ENCODE measurements around the gene TEAD4. TPM values are rescaled to one million over a fixed set of nuclear protein-coding genes. Genes with fewer than 3 reads are reported as not detected.

The TEAD4 gene
- total RNA-seq, 1 donor from 2014 or later, result 120 TPM

DNA sequence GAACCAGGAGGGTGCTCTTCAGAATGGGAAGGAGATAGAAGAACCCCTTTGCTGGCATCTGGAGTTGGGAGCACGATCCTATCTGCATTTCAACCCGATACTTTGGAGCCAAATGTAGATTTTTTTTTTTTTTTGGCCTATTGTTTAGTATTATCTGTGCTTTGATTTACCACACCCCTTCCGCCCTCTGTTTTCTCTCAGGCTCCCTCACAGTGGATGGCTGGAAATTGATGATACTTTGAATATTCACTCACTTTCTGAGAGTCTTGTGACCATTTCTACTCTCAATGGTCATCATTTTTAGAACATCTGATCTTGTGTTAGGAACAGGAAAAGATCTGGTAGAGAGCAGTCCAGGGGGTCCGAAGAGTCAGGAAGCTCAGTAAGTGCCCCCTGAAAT is 127.0 kb downstream of the TEAD4 start:
- Mint-ChIP-seq H3K27me3 (ENCODE audit: unreplicated experiment) (peaks cover 15% of the 10 kb centered on the region), H3K4me3 (ENCODE audit: unreplicated experiment) (peak overlapping the region; percentile 37), H3K4me1 (ENCODE audit: unreplicated experiment) (peaks cover 50% of the 10 kb centered on the region), H3K27ac (ENCODE audit: unreplicated experiment) (peak overlapping the region; percentile 49), H3K9me3 (ENCODE audit: unreplicated experiment) (no peaks in the 10 kb centered on the region), H3K36me3 (ENCODE audit: low read depth, unreplicated experiment) (peaks cover 45% of the 10 kb centered on the region)
- no peak for DNase-seq (ENCODE audit: low spot score)
- TF ChIP-seq, protein P1, sequence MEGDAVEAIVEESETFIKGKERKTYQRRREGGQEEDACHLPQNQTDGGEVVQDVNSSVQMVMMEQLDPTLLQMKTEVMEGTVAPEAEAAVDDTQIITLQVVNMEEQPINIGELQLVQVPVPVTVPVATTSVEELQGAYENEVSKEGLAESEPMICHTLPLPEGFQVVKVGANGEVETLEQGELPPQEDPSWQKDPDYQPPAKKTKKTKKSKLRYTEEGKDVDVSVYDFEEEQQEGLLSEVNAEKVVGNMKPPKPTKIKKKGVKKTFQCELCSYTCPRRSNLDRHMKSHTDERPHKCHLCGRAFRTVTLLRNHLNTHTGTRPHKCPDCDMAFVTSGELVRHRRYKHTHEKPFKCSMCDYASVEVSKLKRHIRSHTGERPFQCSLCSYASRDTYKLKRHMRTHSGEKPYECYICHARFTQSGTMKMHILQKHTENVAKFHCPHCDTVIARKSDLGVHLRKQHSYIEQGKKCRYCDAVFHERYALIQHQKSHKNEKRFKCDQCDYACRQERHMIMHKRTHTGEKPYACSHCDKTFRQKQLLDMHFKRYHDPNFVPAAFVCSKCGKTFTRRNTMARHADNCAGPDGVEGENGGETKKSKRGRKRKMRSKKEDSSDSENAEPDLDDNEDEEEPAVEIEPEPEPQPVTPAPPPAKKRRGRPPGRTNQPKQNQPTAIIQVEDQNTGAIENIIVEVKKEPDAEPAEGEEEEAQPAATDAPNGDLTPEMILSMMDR (IDR thresholded peaks at IDR 0.05; ENCODE audit: unreplicated experiment), result no peak

DNA sequence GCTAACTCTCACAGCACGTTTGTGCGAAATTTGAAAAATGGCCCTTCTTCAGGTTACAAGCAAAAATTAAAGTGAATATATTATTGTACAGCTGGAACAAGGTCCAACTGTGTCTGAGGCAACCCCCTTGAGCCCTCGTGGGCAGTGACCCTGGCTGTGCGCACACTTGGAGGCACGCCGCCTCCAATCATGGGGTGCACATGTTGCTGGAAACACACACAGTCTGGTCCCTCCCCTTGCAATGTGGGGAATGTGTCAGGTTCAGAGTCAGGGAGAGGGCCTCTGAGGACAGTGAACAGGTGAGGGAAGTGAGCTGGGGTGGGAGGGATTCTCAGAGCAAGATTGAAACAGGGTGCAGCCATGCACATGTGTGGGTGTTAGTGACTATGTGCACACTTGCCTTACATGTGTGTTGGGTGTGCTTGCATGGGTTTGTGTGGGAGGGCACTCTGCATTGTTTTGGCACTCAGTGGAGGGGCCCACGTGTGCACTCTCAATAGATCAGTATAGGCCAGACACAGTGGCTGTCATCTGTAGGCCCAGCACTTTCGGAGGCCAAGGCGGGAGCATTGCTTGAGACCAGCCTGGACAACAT is 127.6 kb downstream of the TEAD4 start:
- no peak overlapping the region for H3K27ac Mint-ChIP-seq (ENCODE audit: unreplicated experiment)
- H3K36me3 Mint-ChIP-seq (ENCODE audit: low read depth, unreplicated experiment), result peaks cover 43% of the 10 kb centered on the region
- no peak overlapping the region for H3K4me3 Mint-ChIP-seq (ENCODE audit: unreplicated experiment)
- H3K9me3 Mint-ChIP-seq (ENCODE audit: unreplicated experiment), result no peaks in the 10 kb centered on the region
- no peak for DNase-seq (ENCODE audit: low spot score)
- TF ChIP-seq, protein P1 (IDR thresholded peaks at IDR 0.05; ENCODE audit: unreplicated experiment), result no peak
- peaks cover 15% of the 10 kb centered on the region for H3K27me3 Mint-ChIP-seq (ENCODE audit: unreplicated experiment)
- peaks cover 45% of the 10 kb centered on the region for H3K4me1 Mint-ChIP-seq (ENCODE audit: unreplicated experiment)

DNA sequence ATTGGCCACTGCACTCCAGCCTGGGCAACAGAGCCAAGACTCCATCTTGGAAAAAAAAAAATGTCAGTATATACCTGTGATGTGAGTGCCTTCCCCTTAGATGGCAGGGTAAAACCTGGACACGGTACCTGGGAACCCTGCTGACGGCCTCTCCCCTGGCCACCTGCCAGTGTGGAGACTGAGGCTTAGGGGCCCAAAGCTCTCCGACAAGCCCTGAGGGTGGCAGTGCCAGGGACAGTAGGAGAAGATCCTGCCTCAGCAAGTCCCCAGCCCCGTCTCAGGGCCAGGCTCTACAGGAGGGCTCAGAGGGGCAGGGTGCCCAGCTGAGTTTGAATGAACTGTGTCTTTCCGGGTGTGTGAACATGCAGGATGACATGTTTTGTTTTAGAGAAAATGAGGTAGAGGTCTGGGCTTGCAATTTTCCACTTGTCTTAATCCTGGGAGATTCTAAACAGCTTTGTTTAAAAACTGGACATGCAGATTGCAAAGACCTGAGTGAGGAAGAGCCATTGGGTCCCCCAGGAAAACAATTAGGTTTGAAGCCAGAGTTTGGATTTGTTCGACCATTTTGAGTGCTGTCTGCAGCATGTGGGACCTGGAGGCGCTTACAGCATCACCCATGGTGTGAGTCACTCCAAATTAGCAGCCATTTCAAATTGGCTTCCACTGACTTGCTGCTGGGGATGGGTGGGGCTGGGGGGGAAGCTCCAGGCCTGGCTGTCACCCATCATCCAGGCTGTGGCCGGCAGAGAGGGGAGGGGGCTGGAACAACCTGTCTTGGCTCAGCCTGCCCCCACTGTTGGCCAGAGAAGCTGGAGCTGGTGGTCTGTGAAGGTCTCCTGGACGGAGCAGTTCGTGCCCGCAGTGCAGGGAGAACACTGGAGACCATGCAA is 128.8 kb downstream of the TEAD4 start:
- TF ChIP-seq, protein P1 (IDR thresholded peaks at IDR 0.05; ENCODE audit: unreplicated experiment), result no peak
- Mint-ChIP-seq H3K4me3 (ENCODE audit: unreplicated experiment) (no peak overlapping the region), H3K4me1 (ENCODE audit: unreplicated experiment) (peaks cover 34% of the 10 kb centered on the region), H3K9me3 (ENCODE audit: unreplicated experiment) (no peaks in the 10 kb centered on the region), H3K27me3 (ENCODE audit: unreplicated experiment) (peaks cover 9% of the 10 kb centered on the region), H3K27ac (ENCODE audit: unreplicated experiment) (peak overlapping the region; percentile 7), H3K36me3 (ENCODE audit: low read depth, unreplicated experiment) (peaks cover 42% of the 10 kb centered on the region)
- DNase-seq (ENCODE audit: low spot score), result no peak

DNA sequence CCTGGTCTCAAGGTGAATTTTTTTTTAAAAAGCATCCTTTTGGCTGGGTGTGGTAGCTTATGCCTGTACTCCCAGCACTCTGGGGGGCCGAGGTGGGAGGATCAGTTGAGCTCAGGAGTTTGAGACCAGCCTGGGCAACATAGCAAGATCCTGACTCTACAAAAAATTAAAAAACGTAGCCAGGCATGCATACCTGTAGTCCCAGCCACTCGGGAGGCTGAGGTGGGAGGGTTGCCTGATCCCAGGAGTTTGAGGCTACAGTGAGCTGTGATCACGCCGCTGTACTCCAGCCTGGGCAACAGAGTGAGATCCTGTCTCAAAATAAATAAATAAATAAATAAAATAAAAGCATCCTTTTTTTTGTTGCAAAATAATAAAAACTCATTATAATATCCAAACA is 130.4 kb downstream of the TEAD4 start:
- TF ChIP-seq, protein P1 (IDR thresholded peaks at IDR 0.05; ENCODE audit: unreplicated experiment), result no peak
- Mint-ChIP-seq H3K27me3 (ENCODE audit: unreplicated experiment) (peaks cover 9% of the 10 kb centered on the region), H3K4me1 (ENCODE audit: unreplicated experiment) (peaks cover 19% of the 10 kb centered on the region), H3K9me3 (ENCODE audit: unreplicated experiment) (no peaks in the 10 kb centered on the region), H3K4me3 (ENCODE audit: unreplicated experiment) (no peak overlapping the region), H3K36me3 (ENCODE audit: low read depth, unreplicated experiment) (peaks cover 40% of the 10 kb centered on the region), H3K27ac (ENCODE audit: unreplicated experiment) (no peak overlapping the region)
- DNase-seq (ENCODE audit: low spot score), result no peak

Other genes starting within 250 kb of the TEAD4 start
- gene FKBP4, start 164.4 kb upstream of the TEAD4 start, total RNA-seq (ENCODE audit: unreplicated experiment), result 39.6 TPM
- 16.3 TPM for gene ITFG2, start 146.7 kb upstream of the TEAD4 start, total RNA-seq (ENCODE audit: unreplicated experiment)
- gene NRIP2, start 124.4 kb upstream of the TEAD4 start, total RNA-seq (ENCODE audit: unreplicated experiment), result 0.13 TPM
- gene TEX52, start 102.4 kb upstream of the TEAD4 start, total RNA-seq (ENCODE audit: unreplicated experiment), result not detected
- 24.3 TPM for gene FOXM1, start 82.2 kb upstream of the TEAD4 start, total RNA-seq (ENCODE audit: unreplicated experiment)
- 27.7 TPM for gene RHNO1, start 82.2 kb upstream of the TEAD4 start, total RNA-seq (ENCODE audit: unreplicated experiment)
- gene TULP3, start 68.5 kb upstream of the TEAD4 start, total RNA-seq (ENCODE audit: unreplicated experiment), result 49.4 TPM
- gene TSPAN9, start 118.0 kb downstream of the TEAD4 start, total RNA-seq (ENCODE audit: unreplicated experiment), result 116 TPM